ENCODE measurements around the gene C19orf67. TPM values are rescaled to one million over a fixed set of nuclear protein-coding genes. Genes with fewer than 3 reads are reported as not detected.

The C19orf67 gene
- total and polyA plus RNA-seq, 2 of the 4 experiments (the other 2 are of a cell fraction): not detected

GRCh38 chr19:14031719-14032480 is 53.7 kb downstream of the C19orf67 start, which contains the start of gene IL27RA:
Gene IL27RA, plus strand, starts transcription at chr19:14031762. Its CDS starts 111 bp downstream, at chr19:14031873.
- CTCF ChIA-PET: interaction anchor here (0.8 to 1.8 kb wide), 5 partner anchors 9 to 21 kb away, joined by 3 to 7 read pairs (median 4); no protein-coding TSS in a partner anchor
- no peaks in the 10 kb centered on the region for H4K20me1 ChIP-seq (ENCODE audit: insufficient read depth, low read length)

More at GRCh38 chr19:14031719-14032480, 53.7 kb downstream of the C19orf67 start, which contains the start of gene IL27RA:
- H2AK9ac ChIP-seq (replicated peaks; ENCODE audit: low read depth, low read length, poor library complexity): peak within 1 kb of the TSS; percentile 87
- POLR2A ChIA-PET (ENCODE audit: unreplicated experiment): interaction anchor here (0.6 kb wide), 1 partner anchor 37 kb away, joined by 5 read pairs; no protein-coding TSS in a partner anchor
- H4K5ac ChIP-seq (ENCODE audit: low read depth, low read length): no peak within 1 kb of the TSS
- H2BK15ac ChIP-seq (ENCODE audit: low read depth, low read length): no peak within 1 kb of the TSS
- WGBS, 2 experiments (ENCODE audit: extremely low coverage in 2 of 2, insufficient read length in 1 of 2): 0% methylated on average over 16 of the region's 63 CpGs; no CpG with 5 or more reads in 1 of the 2 experiments
- peak; percentile 85 for ATAC-seq (ENCODE audit: low read depth)
- intact Hi-C loops (cut with micrococcal nuclease) (no loop called here), in situ Hi-C loops (cut with MboI; ENCODE audit: low sequenced_read_pairs) (no loop called here), dilution Hi-C loops (cut with HindIII; ENCODE audit: low sequenced_read_pairs, unreplicated experiment) (no loop called here)
- H2BK20ac ChIP-seq (ENCODE audit: low read depth, low read length): no peak within 1 kb of the TSS
- H3K27me3 ChIP-seq (ENCODE audit: control insufficient read depth, insufficient read depth, low read length): peaks cover 30% of the 10 kb centered on the region
- no TSS peak for BruUV-seq (replicated peaks)
- TF ChIP-seq CEBPB (IDR thresholded peaks at IDR 0.05; ENCODE audit: low read depth, low read length) (no peak), CTCF (conservative IDR thresholded peaks at IDR 0.05; ENCODE audit: low read depth, low read length) (peak; percentile 56), FOS (IDR thresholded peaks at IDR 0.05; ENCODE audit: low read depth, low read length) (no peak), CHD1 (IDR thresholded peaks at IDR 0.05; ENCODE audit: low read depth, low read length) (no peak), SMC3 (IDR thresholded peaks at IDR 0.05; ENCODE audit: low read depth, low read length) (0 out of 2 replicates have a peak, but pooled peaks have one; percentile 17), MXI1 (IDR thresholded peaks at IDR 0.05; ENCODE audit: borderline replicate concordance, low read depth, low read length) (0 out of 2 replicates have a peak, but pooled peaks have one; percentile 22), RAD21 (IDR thresholded peaks at IDR 0.05; ENCODE audit: low read length) (peak; percentile 35), BHLHE40 (IDR thresholded peaks at IDR 0.05; ENCODE audit: low read depth, low read length) (no peak)
- no peak within 1 kb of the TSS for H3K14ac ChIP-seq (replicated peaks; ENCODE audit: low read depth, low read length)
- H3K9ac ChIP-seq (ENCODE audit: low read depth, low read length): peak within 1 kb of the TSS; percentile 10
- H3K9me1 ChIP-seq (ENCODE audit: insufficient read depth, low read length): no peaks in the 10 kb centered on the region
- H4K91ac ChIP-seq (ENCODE audit: insufficient read depth, low read depth, low read length): no peak within 1 kb of the TSS
- H3K9me3 ChIP-seq (ENCODE audit: control insufficient read depth, insufficient read depth, low read length): no peaks in the 10 kb centered on the region; the same call in 1 of the 2 replicates
- peak within 1 kb of the TSS; percentile 44; the same call in 1 of the 2 replicates for H2AK5ac ChIP-seq (ENCODE audit: low read depth, low read length)
- no peaks in the 10 kb centered on the region for H3K4me1 ChIP-seq (ENCODE audit: control insufficient read depth, insufficient read depth, low read length)
- H3K18ac ChIP-seq (ENCODE audit: low read depth, low read length): no peak within 1 kb of the TSS
- H3K4me2 ChIP-seq (ENCODE audit: low read depth, low read length): peak within 1 kb of the TSS; percentile 84
- H2AFZ ChIP-seq (replicated peaks; ENCODE audit: low read length, poor library complexity): peak within 1 kb of the TSS; percentile 93
- H3K4ac ChIP-seq (ENCODE audit: low read depth, low read length): no peak within 1 kb of the TSS
- no peaks in the 10 kb centered on the region for H3K36me3 ChIP-seq (ENCODE audit: control insufficient read depth, insufficient read depth, low read length)
- peak within 1 kb of the TSS; percentile 60 for H3K4me3 ChIP-seq (ENCODE audit: insufficient read depth, low read depth, low read length)
- no peak within 1 kb of the TSS for H2BK120ac ChIP-seq (ENCODE audit: low read depth, low read length)
- no peaks in the 10 kb centered on the region for H3K79me1 ChIP-seq (ENCODE audit: low read depth in 1 of 2, low read length in 2 of 2)
- peak within 1 kb of the TSS; percentile 32; the same call in 1 of the 2 replicates for H3K23ac ChIP-seq (ENCODE audit: low read depth, low read length)
- H2BK5ac ChIP-seq (ENCODE audit: low read depth, low read length, poor library complexity, severe bottlenecking): no peak within 1 kb of the TSS
- no peak within 1 kb of the TSS for H3K56ac ChIP-seq (ENCODE audit: extremely low read depth, insufficient read depth, low read length)
- peak; percentile 31 for DNase-seq
- H3K27ac ChIP-seq (ENCODE audit: insufficient read depth, low read length): no peak within 1 kb of the TSS
- H4K8ac ChIP-seq (ENCODE audit: low read depth in 2 of 2, low read length in 2 of 2): peak within 1 kb of the TSS in 1 of 2 experiments; percentile 11; a peak in 1 of 4 replicates

Measured in IMR-90 (cell line).